ENCODE measurements around the gene EFS.

DNA sequence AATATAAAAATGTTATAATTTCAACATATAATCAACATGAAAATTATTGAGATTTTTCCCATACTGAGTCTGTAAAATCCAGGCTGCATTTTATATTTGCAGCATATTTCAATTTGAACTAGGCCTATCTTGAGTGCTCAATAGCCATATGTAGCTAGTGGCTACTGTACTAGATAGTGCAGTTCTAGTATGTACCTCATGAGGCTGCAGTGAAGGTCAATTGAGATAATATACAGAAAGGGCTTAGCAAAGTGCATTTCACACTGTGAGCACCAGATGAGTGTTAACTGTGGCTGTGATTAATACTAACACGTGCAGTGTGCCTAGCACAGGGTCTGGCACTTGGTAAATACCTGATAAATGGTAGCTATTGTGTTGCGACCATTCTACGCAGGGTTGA is 6.9 kb downstream of the EFS start:
- TF ChIP-seq, protein P1, sequence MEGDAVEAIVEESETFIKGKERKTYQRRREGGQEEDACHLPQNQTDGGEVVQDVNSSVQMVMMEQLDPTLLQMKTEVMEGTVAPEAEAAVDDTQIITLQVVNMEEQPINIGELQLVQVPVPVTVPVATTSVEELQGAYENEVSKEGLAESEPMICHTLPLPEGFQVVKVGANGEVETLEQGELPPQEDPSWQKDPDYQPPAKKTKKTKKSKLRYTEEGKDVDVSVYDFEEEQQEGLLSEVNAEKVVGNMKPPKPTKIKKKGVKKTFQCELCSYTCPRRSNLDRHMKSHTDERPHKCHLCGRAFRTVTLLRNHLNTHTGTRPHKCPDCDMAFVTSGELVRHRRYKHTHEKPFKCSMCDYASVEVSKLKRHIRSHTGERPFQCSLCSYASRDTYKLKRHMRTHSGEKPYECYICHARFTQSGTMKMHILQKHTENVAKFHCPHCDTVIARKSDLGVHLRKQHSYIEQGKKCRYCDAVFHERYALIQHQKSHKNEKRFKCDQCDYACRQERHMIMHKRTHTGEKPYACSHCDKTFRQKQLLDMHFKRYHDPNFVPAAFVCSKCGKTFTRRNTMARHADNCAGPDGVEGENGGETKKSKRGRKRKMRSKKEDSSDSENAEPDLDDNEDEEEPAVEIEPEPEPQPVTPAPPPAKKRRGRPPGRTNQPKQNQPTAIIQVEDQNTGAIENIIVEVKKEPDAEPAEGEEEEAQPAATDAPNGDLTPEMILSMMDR (IDR thresholded peaks at IDR 0.05; ENCODE audit: borderline replicate concordance, extremely low read depth, low read length, poor library complexity, severe bottlenecking), result no peak
- TF ChIP-seq EZH2 (IDR thresholded peaks at IDR 0.05; ENCODE audit: borderline replicate concordance, low read depth, low read length, severe bottlenecking), result no peak
